ENCODE measurements around the gene MAP2K5. TPM values are rescaled to one million over a fixed set of nuclear protein-coding genes. Genes with fewer than 3 reads are reported as not detected.

Gene MAP2K5
- 10 to 100 TPM in 3 of 4 donors, 1 to 10 TPM in 1; 7.7 to 15.1 (median 12.0) TPM for total RNA-seq

GRCh38 chr15:67542420-67543347 lies at the start of gene MAP2K5:
Gene MAP2K5 (plus strand): TSS chr15:67542703. CDS start chr15:67543336, 633 bp downstream.
- Histone ChIP-seq H3K9me3 (no peaks in the 10 kb centered on the region), H3K36me3 (peaks cover 0 to 19% of the 10 kb centered on the region in 2 donors), H3K27ac (peak within 1 kb of the TSS; percentile 60 to 91 (median 88)), H3K4me1 (peaks cover 0 to 44% (median 8%) of the 10 kb centered on the region in 3 donors), H3K27me3 (no peaks in the 10 kb centered on the region), H3K4me3 (peak within 1 kb of the TSS; percentile 68 to 87)
- WGBS, 2 donors (ENCODE audit: low coverage in 1 of 2): 0 to 1% methylated on average over 10 to 12 of the region's 91 CpGs
- peak; percentile 92 for ATAC-seq
- TF ChIP-seq CTCF (IDR thresholded peaks at IDR 0.05): peak in 1 of 4 experiments; percentile 25
- peak; percentile 71 to 73 for TF ChIP-seq POLR2A (IDR thresholded peaks at IDR 0.05)
- peak; percentile 48 for TF ChIP-seq POLR2AphosphoS5 (IDR thresholded peaks at IDR 0.05)
- no peak for TF ChIP-seq EP300 (IDR thresholded peaks at IDR 0.05)

GRCh38 chr15:67495585-67495984 lies 46.9 kb upstream of the MAP2K5 start:
- ATAC-seq: no peak
- Histone ChIP-seq H3K27me3 (no peaks in the 10 kb centered on the region), H3K27ac (no peak overlapping the region), H3K36me3 (no peaks in the 10 kb centered on the region), H3K9me3 (no peaks in the 10 kb centered on the region), H3K4me3 (no peak overlapping the region), H3K4me1 (no peaks in the 10 kb centered on the region)
- 100% methylated on average over 1 of the region's 1 CpG for WGBS, 2 donors (ENCODE audit: low coverage in 1 of 2)
- TF ChIP-seq EP300 (IDR thresholded peaks at IDR 0.05) (no peak), CTCF (IDR thresholded peaks at IDR 0.05) (no peak), POLR2A (IDR thresholded peaks at IDR 0.05) (no peak), POLR2AphosphoS5 (IDR thresholded peaks at IDR 0.05) (no peak)

- no peaks in the 10 kb centered on the region for H3K9me3 ChIP-seq
- ATAC-seq: no peak
- no peak overlapping the region for H3K4me3 ChIP-seq
- no peaks in the 10 kb centered on the region for H3K36me3 ChIP-seq
- H3K27ac ChIP-seq: no peak overlapping the region
- TF ChIP-seq EP300 (IDR thresholded peaks at IDR 0.05) (no peak), CTCF (IDR thresholded peaks at IDR 0.05) (peak in 2 of 4 experiments; percentile 19 to 33), POLR2AphosphoS5 (IDR thresholded peaks at IDR 0.05) (no peak)
- 6 to 12% methylated on average over 2 of the region's 2 CpGs for WGBS, 2 donors (ENCODE audit: low coverage in 1 of 2)
- H3K4me1 ChIP-seq: no peaks in the 10 kb centered on the region
- no peaks in the 10 kb centered on the region for H3K27me3 ChIP-seq
Observed at GRCh38 chr15:67501177-67501835, 41.2 kb upstream of the MAP2K5 start.

GRCh38 chr15:67501836-67502461 lies 40.6 kb upstream of the MAP2K5 start:
- WGBS, 2 donors (ENCODE audit: low coverage in 1 of 2): 65 to 83% methylated on average over 8 to 11 of the region's 13 CpGs
- Histone ChIP-seq H3K4me3 (no peak overlapping the region), H3K27ac (no peak overlapping the region)

More at GRCh38 chr15:67501836-67502461, 40.6 kb upstream of the MAP2K5 start:
- H3K9me3 ChIP-seq: no peaks in the 10 kb centered on the region
- TF ChIP-seq CTCF (IDR thresholded peaks at IDR 0.05): no peak
- TF ChIP-seq POLR2A (IDR thresholded peaks at IDR 0.05): no peak
- no peak for TF ChIP-seq EP300 (IDR thresholded peaks at IDR 0.05)
- no peak for TF ChIP-seq POLR2AphosphoS5 (IDR thresholded peaks at IDR 0.05)
- no peaks in the 10 kb centered on the region for H3K27me3 ChIP-seq
- H3K4me1 ChIP-seq: no peaks in the 10 kb centered on the region
- ATAC-seq: no peak
- no peaks in the 10 kb centered on the region for H3K36me3 ChIP-seq
